Trophoblast cell (in vitro differentiated cells and primary cell): ENCODE results near the gene MIB1.

Source experiments
- DNase-seq, 2 donors: peaks; one replicate each; pipeline ENCODE4 v3.0.0-alpha.2; 2016
- H2AFZ ChIP-seq: 2 replicates; pipeline ENCODE4 v1.6.1; 2013; ENCODE audit warnings: low read length, moderate library complexity, mild to moderate bottlenecking; ENCODE audit not compliant: insufficient read depth, poor library complexity
- H2AK5ac ChIP-seq: 2 replicates; pipeline ENCODE4 v1.6.1; 2013; ENCODE audit warnings: mild to moderate bottlenecking, low read length
- H2BK120ac ChIP-seq: 2 replicates; pipeline ENCODE4 v1.6.1; 2013; ENCODE audit warnings: low read length, mild to moderate bottlenecking, moderate library complexity; ENCODE audit not compliant: insufficient read depth, poor library complexity
- H2BK12ac ChIP-seq: 2 replicates; pipeline ENCODE4 v1.6.1; 2013; ENCODE audit warnings: mild to moderate bottlenecking, low read length, moderate library complexity
- H2BK5ac ChIP-seq: 2 replicates; pipeline ENCODE4 v1.6.1; 2013; ENCODE audit warnings: low read length, low read depth, moderate library complexity, mild to moderate bottlenecking; ENCODE audit not compliant: poor library complexity
- H3K14ac ChIP-seq: 2 replicates; pipeline ENCODE4 v1.6.1; 2013; ENCODE audit warnings: mild to moderate bottlenecking, low read length
- H3K18ac ChIP-seq: 2 replicates; pipeline ENCODE4 v1.6.1; 2013; ENCODE audit warnings: mild to moderate bottlenecking, low read length
- H3K23ac ChIP-seq: 2 replicates; pipeline ENCODE4 v1.6.1; 2013; ENCODE audit warnings: low read length
- H3K27ac ChIP-seq: 2 replicates; pipeline ENCODE4 v1.5.1; 2013; ENCODE audit warnings: low read depth, mild to moderate bottlenecking, inconsistent platforms, low read length, moderate library complexity
- H3K27me3 ChIP-seq: 2 replicates; pipeline ENCODE4 v1.6.1; 2013; ENCODE audit warnings: inconsistent platforms, mild to moderate bottlenecking, low read length, moderate library complexity; ENCODE audit not compliant: insufficient read depth
- H3K36me3 ChIP-seq, 2 experiments: 1 replicate in 1 of 2; 2 replicates in 1 of 2; pipeline ENCODE4 v1.6.1; 2013; ENCODE audit warnings: low read length in 2 of 2, mild to moderate bottlenecking in 2 of 2, moderate library complexity in 1 of 2; ENCODE audit not compliant: insufficient read depth in 2 of 2, control insufficient read depth in 1 of 2
- H3K4ac ChIP-seq: 2 replicates; pipeline ENCODE4 v1.6.1; 2013; ENCODE audit warnings: low read depth, mild to moderate bottlenecking, low read length, moderate library complexity
- H3K4me1 ChIP-seq, 2 experiments: 1 replicate in 1 of 2; 2 replicates in 1 of 2; pipeline ENCODE4 v1.6.1; 2013; ENCODE audit warnings: low read length in 2 of 2, mild to moderate bottlenecking in 2 of 2, moderate library complexity in 1 of 2; ENCODE audit not compliant: insufficient read depth in 2 of 2, control insufficient read depth in 1 of 2
- H3K4me2 ChIP-seq: 2 replicates; pipeline ENCODE4 v1.6.1; 2013; ENCODE audit warnings: inconsistent platforms, mild to moderate bottlenecking, low read length, moderate library complexity
- H3K4me3 ChIP-seq: 2 replicates; pipeline ENCODE4 v1.5.1; 2013; ENCODE audit warnings: mild to moderate bottlenecking, low read depth, low read length, inconsistent platforms
- H3K79me1 ChIP-seq: one replicate; pipeline ENCODE4 v1.6.1; 2013; ENCODE audit warnings: low read length
- H3K79me2 ChIP-seq: 2 replicates; pipeline ENCODE4 v1.6.1; 2013; ENCODE audit warnings: low read length, mild to moderate bottlenecking; ENCODE audit not compliant: control insufficient read depth, insufficient read depth, poor library complexity
- H3K9ac ChIP-seq: 2 replicates; pipeline ENCODE4 v1.6.1; 2013; ENCODE audit warnings: mild to moderate bottlenecking, low read length
- H3K9me3 ChIP-seq: 2 replicates; pipeline ENCODE4 v1.6.1; 2013; ENCODE audit warnings: low read depth, mild to moderate bottlenecking, control low read depth, inconsistent platforms, low read length; ENCODE audit not compliant: insufficient read depth
- H4K12ac ChIP-seq: 2 replicates; pipeline ENCODE4 v1.6.1; 2013; ENCODE audit warnings: low read depth, mild to moderate bottlenecking, low read length, moderate library complexity
- H4K8ac ChIP-seq: 2 replicates; pipeline ENCODE4 v1.6.1; 2013; ENCODE audit warnings: low read depth, mild to moderate bottlenecking, low read length, moderate library complexity
- H4K91ac ChIP-seq: one replicate; pipeline ENCODE4 v1.6.1; 2013; ENCODE audit warnings: low read depth, mild to moderate bottlenecking, low read length, moderate library complexity
- WGBS: extraction: QIAGEN DNeasy Blood & Tissue Kit; methylation state at CpG from one replicate; pipeline ENCODE4 v1.1.7; 2013; ENCODE audit warnings: missing lambda C conversion rate; ENCODE audit not compliant: insufficient read length, insufficient coverage; ENCODE audit errors: extremely low coverage; 5-methylcytosine and 5-hydroxymethylcytosine counted together

MIB1 gene

GRCh38 chr18:21904856-21905255, 164.3 kb downstream of the MIB1 start:
- H2BK5ac ChIP-seq = no peak overlapping the region
- WGBS = no CpG with 5 or more reads among the region's 6 CpGs
- H4K12ac ChIP-seq = no peak overlapping the region

DNA sequence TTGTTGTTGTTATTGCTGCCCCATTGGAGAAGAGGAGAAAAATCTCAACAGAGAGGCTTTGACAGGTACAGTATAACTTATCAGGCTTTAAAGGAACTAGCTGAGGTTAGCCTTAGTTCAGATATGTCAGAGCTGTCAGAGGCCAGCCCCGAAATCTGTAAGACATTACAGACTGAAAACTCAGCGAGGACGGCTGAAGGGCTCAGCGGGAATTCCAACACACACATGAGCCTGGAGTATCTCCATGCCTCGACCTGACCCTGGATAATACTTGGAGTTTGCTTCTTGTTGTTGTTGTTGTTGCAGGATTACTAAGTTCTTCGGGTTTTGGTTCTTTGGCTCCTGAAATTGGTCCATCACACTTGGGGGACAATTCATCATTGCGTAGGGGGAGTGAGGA, 166.9 kb downstream of the MIB1 start:
- Histone ChIP-seq H3K79me1 (no peaks in the 10 kb centered on the region), H2BK120ac (no peak overlapping the region), H2BK12ac (no peak overlapping the region), H3K4me3 (no peak overlapping the region), H3K27me3 (no peaks in the 10 kb centered on the region), H3K9me3 (no peaks in the 10 kb centered on the region), H3K4me2 (no peak overlapping the region), H2AK5ac (no peak overlapping the region), H2AFZ (no peak overlapping the region), H3K9ac (no peak overlapping the region), H3K27ac (no peak overlapping the region), H3K36me3 (no peaks in the 10 kb centered on the region), H3K23ac (no peak overlapping the region), H4K8ac (no peak overlapping the region), H3K14ac (no peak overlapping the region), H4K91ac (no peak overlapping the region), H2BK5ac (no peak overlapping the region), H3K18ac (no peak overlapping the region), H3K4ac (no peak overlapping the region), H3K79me2 (no peaks in the 10 kb centered on the region), H4K12ac (no peak overlapping the region), H3K4me1 (no peaks in the 10 kb centered on the region)
- no CpG with 5 or more reads among the region's 7 CpGs for WGBS
- DNase-seq = no peak

More at GRCh38 chr18:21904856-21905255, 164.3 kb downstream of the MIB1 start:
- H3K27ac ChIP-seq = no peak overlapping the region
- H3K4me3 ChIP-seq = no peak overlapping the region
- no peak for DNase-seq
- H2BK120ac ChIP-seq = no peak overlapping the region
- H2AK5ac ChIP-seq = no peak overlapping the region
- H2AFZ ChIP-seq = no peak overlapping the region
- no peaks in the 10 kb centered on the region for H3K27me3 ChIP-seq
- H3K4me1 ChIP-seq = no peaks in the 10 kb centered on the region
- no peak overlapping the region for H3K4me2 ChIP-seq
- H3K18ac ChIP-seq = no peak overlapping the region
- peaks cover 2% of the 10 kb centered on the region for H3K9me3 ChIP-seq
- H3K14ac ChIP-seq = no peak overlapping the region
- no peak overlapping the region for H3K4ac ChIP-seq
- H3K23ac ChIP-seq = no peak overlapping the region
- no peak overlapping the region for H3K9ac ChIP-seq
- no peaks in the 10 kb centered on the region for H3K79me1 ChIP-seq
- H4K8ac ChIP-seq = no peak overlapping the region
- no peak overlapping the region for H4K91ac ChIP-seq
- H3K79me2 ChIP-seq = no peaks in the 10 kb centered on the region
- H2BK12ac ChIP-seq = no peak overlapping the region
- no peaks in the 10 kb centered on the region for H3K36me3 ChIP-seq

DNA sequence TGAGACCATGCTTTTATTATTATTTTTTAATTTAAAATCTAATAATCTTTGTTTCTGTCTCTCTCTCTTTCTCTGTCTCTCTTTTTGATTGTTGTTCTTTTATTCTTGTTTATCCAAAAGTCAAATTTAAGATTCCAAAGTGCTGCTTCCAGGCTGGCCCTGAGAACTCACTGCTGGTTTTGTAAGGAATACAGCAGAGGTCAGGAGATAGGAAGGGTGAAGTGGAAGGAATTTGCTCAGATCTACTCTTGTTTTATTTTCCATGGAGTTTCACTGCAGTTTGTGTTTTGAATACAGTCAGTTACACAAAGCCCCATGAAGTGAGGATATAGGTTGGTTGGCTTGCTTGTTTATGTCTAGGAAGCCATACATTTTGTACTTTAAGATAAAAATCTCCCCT, 168.1 kb downstream of the MIB1 start:
- Histone ChIP-seq H3K18ac (no peak overlapping the region), H3K23ac (no peak overlapping the region)

DNA sequence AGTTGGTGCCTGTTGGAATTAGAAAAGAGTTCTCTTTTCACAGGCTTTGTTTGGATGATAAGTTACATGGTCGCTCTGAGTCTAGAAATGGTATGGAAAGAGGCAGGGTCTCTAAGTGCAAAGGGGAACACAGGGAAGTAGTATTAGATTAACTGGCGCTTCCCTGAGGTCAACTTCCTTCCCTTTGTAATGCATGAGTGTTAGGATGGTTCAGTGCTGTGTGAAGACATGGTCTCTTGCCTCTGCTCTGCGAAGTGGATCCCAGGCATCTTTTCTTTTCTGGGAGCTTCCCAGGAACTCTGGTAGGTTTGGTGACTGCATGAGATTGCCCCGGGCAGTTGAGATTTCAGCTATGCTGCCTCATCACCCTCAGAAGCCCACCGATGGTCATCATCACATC, 170.3 kb downstream of the MIB1 start:
- no peaks in the 10 kb centered on the region for H3K36me3 ChIP-seq
- H3K79me1 ChIP-seq = no peaks in the 10 kb centered on the region
- H2AK5ac ChIP-seq = no peak overlapping the region
- H3K14ac ChIP-seq = no peak overlapping the region
- H3K4me2 ChIP-seq = no peak overlapping the region
- H2BK12ac ChIP-seq = no peak overlapping the region
- H3K4me3 ChIP-seq = no peak overlapping the region
- no peak overlapping the region for H4K91ac ChIP-seq
- H4K8ac ChIP-seq = no peak overlapping the region
- no peak overlapping the region for H3K27ac ChIP-seq
- WGBS = no CpG with 5 or more reads among the region's 5 CpGs
- H3K4ac ChIP-seq = no peak overlapping the region
- H2AFZ ChIP-seq = no peak overlapping the region
- no peak overlapping the region for H3K9ac ChIP-seq
- no peaks in the 10 kb centered on the region for H3K4me1 ChIP-seq
- DNase-seq = no peak
- H3K18ac ChIP-seq = no peak overlapping the region
- no peaks in the 10 kb centered on the region for H3K9me3 ChIP-seq
- no peaks in the 10 kb centered on the region for H3K79me2 ChIP-seq
- H2BK120ac ChIP-seq = no peak overlapping the region
- H4K12ac ChIP-seq = no peak overlapping the region
- H3K27me3 ChIP-seq = no peaks in the 10 kb centered on the region
- H2BK5ac ChIP-seq = no peak overlapping the region
- no peak overlapping the region for H3K23ac ChIP-seq

More for the DNA sequence above, 168.1 kb downstream of the MIB1 start:
- Histone ChIP-seq H3K36me3 (no peaks in the 10 kb centered on the region), H2BK12ac (no peak overlapping the region), H3K27me3 (no peaks in the 10 kb centered on the region), H3K4me3 (no peak overlapping the region), H3K9ac (no peak overlapping the region), H2AK5ac (no peak overlapping the region), H3K27ac (no peak overlapping the region), H2BK120ac (no peak overlapping the region), H3K4me1 (no peaks in the 10 kb centered on the region), H4K8ac (no peak overlapping the region), H3K79me2 (no peaks in the 10 kb centered on the region), H2AFZ (no peak overlapping the region), H4K91ac (no peak overlapping the region), H3K4ac (no peak overlapping the region), H3K4me2 (no peak overlapping the region), H4K12ac (no peak overlapping the region), H3K14ac (no peak overlapping the region), H3K9me3 (no peaks in the 10 kb centered on the region), H2BK5ac (no peak overlapping the region), H3K79me1 (no peaks in the 10 kb centered on the region)
- no peak for DNase-seq
